DND-41 (cell line): ENCODE results near the gene MTG2.

Experiments
- ATAC-seq: fragments of 200-7000 bp; cut with Tn5 transposase; 3 replicates; pipeline ENCODE4 v1.9.1; 2021; ENCODE audit warnings: low read depth; ENCODE audit not compliant: insufficient read depth
- DNase-seq: peaks from one replicate; pipeline ENCODE4 v3.0.0-alpha.2; 2020
- H2AFZ ChIP-seq: 2 replicates; pipeline ENCODE4 v1.6.0; 2012; ENCODE audit warnings: low read depth, low read length
- H3K27ac ChIP-seq: 2 replicates; pipeline ENCODE4 v1.5.1; 2012; ENCODE audit warnings: low read length, inconsistent platforms
- H3K27me3 ChIP-seq: fragments of 200-600 bp; sonication (generic); 2 replicates; pipeline ENCODE4 v1.6.0; 2012; ENCODE audit warnings: low read length, mild to moderate bottlenecking, inconsistent platforms; ENCODE audit not compliant: insufficient read depth, poor library complexity
- H3K36me3 ChIP-seq: 2 replicates; pipeline ENCODE4 v1.5.1; 2012; ENCODE audit warnings: low read length, inconsistent platforms; ENCODE audit not compliant: insufficient read depth
- H3K4me1 ChIP-seq: 2 replicates; pipeline ENCODE4 v1.5.1; 2012; ENCODE audit warnings: mild to moderate bottlenecking, low read length; ENCODE audit not compliant: insufficient read depth
- H3K4me2 ChIP-seq: 2 replicates; pipeline ENCODE4 v1.6.0; 2012; ENCODE audit warnings: mild to moderate bottlenecking, moderate library complexity, low read length, inconsistent platforms; ENCODE audit not compliant: insufficient read depth
- H3K4me3 ChIP-seq, 2 experiments: fragments of 200-600 bp in 1 of 2; shearing (Covaris generic) in 1 of 2; 2 replicates each; pipeline ENCODE4 v1.5.1; 2012 to 2016; ENCODE audit warnings: inconsistent platforms in 2 of 2, low read length in 2 of 2, mild to moderate bottlenecking in 2 of 2, low read depth in 1 of 2, moderate library complexity in 1 of 2
- H3K79me2 ChIP-seq: 2 replicates; pipeline ENCODE4 v1.6.0; 2012; ENCODE audit warnings: low read length, inconsistent platforms; ENCODE audit not compliant: insufficient read depth
- H3K9ac ChIP-seq: 2 replicates; pipeline ENCODE4 v1.6.0; 2012; ENCODE audit warnings: low read depth, mild to moderate bottlenecking, inconsistent platforms, low read length, moderate library complexity
- H3K9me3 ChIP-seq: 2 replicates; pipeline ENCODE4 v1.5.1; 2012; ENCODE audit warnings: low read length, moderate library complexity, mild to moderate bottlenecking, inconsistent platforms; ENCODE audit not compliant: insufficient read depth, severe bottlenecking
- H4K20me1 ChIP-seq: 2 replicates; pipeline ENCODE4 v1.6.0; 2012; ENCODE audit warnings: low read length; ENCODE audit not compliant: insufficient read depth
- EZH2 ChIP-seq: IDR thresholded peaks from 3 replicates; pipeline ENCODE4 v1.6.1; 2012; ENCODE audit warnings: borderline replicate concordance, low read depth, mild to moderate bottlenecking, moderate library complexity, low read length, inconsistent platforms; ENCODE audit not compliant: severe bottlenecking
- TF ChIP-seq, protein P1 (sequence below): IDR thresholded peaks from 2 replicates; pipeline ENCODE4 v1.5.1; 2012; ENCODE audit warnings: borderline replicate concordance, low read length, moderate library complexity, mild to moderate bottlenecking; ENCODE audit not compliant: poor library complexity, severe bottlenecking; ENCODE audit errors: extremely low read depth

MTG2 gene

DNA sequence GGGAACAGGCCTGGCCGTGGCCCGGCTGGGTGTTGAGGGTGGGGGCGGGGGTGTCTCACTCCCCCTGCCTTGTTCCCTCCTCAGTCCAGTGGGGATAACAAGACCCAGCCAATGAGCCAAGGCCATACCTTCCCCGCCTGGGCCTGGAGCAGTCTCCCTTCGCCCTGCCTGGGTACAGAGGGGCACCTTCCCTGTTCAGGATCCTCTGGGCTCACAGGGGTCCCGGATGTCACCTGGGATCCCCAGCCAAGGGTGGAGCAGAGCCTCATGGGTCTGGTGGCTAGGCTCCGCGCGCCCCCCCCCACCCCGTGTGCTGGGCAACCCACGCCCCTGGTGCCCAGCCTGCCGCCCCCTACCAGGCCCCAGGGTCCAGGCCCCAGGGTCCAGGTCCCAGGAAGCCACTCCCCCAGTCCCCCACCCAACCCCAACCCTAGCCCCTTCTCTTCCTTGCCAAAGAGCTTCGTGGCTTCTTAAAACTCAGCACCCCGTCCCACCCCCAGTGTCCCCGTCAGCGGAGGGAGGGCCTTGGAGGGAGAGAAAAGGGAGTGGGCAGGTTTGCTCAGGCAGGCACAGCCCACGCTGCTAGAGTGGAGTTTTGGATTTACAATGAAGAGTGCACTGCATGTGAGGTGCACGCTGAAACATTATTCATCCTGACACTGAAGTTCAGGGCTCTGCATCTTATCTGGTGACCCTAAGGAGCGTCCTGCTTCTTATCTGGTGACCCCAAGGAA, 25.4 kb downstream of the MTG2 start:
- H3K79me2 ChIP-seq, result no peaks in the 10 kb centered on the region
- no peaks in the 10 kb centered on the region for H3K9me3 ChIP-seq
- H2AFZ ChIP-seq, result no peak overlapping the region
- no peak overlapping the region for H3K9ac ChIP-seq
- no peaks in the 10 kb centered on the region for H3K27me3 ChIP-seq
- peaks cover 7% of the 10 kb centered on the region for H3K36me3 ChIP-seq
- H3K27ac ChIP-seq, result no peak overlapping the region
- H3K4me3 ChIP-seq, result no peak overlapping the region
- no peak for DNase-seq
- H3K4me1 ChIP-seq, result no peaks in the 10 kb centered on the region
- H3K4me2 ChIP-seq, result no peak overlapping the region
- TF ChIP-seq EZH2, result no peak
- TF ChIP-seq, protein P1, sequence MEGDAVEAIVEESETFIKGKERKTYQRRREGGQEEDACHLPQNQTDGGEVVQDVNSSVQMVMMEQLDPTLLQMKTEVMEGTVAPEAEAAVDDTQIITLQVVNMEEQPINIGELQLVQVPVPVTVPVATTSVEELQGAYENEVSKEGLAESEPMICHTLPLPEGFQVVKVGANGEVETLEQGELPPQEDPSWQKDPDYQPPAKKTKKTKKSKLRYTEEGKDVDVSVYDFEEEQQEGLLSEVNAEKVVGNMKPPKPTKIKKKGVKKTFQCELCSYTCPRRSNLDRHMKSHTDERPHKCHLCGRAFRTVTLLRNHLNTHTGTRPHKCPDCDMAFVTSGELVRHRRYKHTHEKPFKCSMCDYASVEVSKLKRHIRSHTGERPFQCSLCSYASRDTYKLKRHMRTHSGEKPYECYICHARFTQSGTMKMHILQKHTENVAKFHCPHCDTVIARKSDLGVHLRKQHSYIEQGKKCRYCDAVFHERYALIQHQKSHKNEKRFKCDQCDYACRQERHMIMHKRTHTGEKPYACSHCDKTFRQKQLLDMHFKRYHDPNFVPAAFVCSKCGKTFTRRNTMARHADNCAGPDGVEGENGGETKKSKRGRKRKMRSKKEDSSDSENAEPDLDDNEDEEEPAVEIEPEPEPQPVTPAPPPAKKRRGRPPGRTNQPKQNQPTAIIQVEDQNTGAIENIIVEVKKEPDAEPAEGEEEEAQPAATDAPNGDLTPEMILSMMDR, result no peak
- H4K20me1 ChIP-seq, result peaks cover 26% of the 10 kb centered on the region
- no peak for ATAC-seq

DNA sequence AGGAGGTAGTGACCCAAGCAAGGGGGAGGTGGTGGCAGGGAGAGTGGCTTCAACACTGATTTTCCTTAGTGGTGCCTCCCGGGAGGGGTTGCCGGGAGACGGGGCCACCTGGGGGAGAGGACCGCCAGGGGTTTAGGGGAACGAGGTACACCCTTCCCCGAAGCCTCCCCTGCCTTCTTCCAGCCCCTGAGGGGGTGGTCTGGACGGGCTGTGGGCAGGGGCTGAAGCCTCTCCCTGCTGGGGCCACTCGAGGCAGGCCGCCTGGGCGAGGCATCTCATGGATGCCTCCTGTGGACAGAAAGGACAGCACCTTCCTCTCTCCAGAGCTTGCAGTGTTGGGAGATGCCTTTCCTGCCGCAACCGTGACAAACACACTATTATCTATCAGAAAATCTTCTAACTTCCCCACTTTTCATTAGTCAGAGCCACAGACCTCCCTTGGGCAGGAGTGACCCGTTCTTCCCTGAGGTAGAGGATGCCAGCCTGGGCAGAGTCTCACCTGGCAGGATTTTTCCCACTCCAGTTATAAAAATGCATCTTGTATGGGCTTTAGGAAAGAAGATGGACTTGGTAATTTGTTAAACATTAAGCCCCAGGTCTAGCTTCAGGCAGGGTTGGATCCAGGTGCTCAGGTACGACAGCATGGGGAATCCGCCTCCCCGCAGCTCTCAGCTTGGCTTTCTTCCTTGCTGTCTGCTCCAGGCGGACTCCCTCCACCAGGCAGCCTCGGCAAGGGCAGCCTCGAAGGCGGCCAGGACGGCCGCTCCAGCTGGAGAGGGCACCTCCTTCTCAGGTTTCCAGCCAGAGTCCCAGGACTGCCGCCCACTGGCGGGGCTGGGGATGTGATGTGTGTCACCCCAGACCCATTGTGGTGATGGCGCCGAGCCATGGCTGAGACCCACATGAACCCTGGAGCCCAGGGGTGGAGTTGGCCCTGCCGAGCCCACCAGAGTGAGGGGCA, 26.2 kb downstream of the MTG2 start:
- Histone ChIP-seq H3K27me3 (peaks cover 3% of the 10 kb centered on the region), H3K79me2 (no peaks in the 10 kb centered on the region), H3K4me1 (no peaks in the 10 kb centered on the region), H4K20me1 (peaks cover 29% of the 10 kb centered on the region), H3K4me2 (no peak overlapping the region), H3K9ac (no peak overlapping the region), H3K9me3 (no peaks in the 10 kb centered on the region), H2AFZ (no peak overlapping the region), H3K36me3 (no peaks in the 10 kb centered on the region), H3K27ac (no peak overlapping the region), H3K4me3 (no peak overlapping the region)
- ATAC-seq (no peak), DNase-seq (no peak)
- TF ChIP-seq, protein P1, result no peak
- TF ChIP-seq EZH2, result no peak

DNA sequence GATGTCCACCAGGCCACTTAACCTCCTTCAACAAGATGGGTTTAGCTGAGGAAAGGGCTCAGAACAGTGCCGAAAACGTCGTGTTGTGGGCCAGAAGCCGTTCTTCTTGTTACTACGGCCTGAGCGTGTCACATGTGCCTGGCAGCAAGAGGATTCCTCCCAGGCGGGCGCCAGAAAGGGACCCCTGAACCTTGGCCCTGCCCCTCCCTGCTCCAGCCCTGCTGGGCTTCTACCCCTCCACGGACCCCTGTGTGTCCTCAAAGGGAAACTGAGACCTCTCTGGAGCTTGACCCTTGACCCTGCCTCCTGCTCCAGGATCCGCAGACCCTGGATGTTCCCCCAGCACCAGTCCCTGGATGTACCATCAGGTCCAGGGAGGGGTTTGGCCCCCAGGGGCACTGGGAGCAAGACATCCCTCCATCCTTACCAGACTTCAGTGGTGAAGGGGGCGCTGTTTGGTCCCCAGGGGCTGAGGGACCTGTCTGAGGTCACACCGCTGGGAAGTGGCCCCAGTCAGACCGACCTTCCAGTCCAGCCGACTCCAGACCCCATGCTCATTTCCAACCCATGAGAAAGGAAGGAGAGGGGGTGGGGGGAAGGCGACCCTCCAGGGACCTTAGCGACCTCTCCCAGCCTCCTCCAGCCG, 27.1 kb downstream of the MTG2 start:
- Histone ChIP-seq H3K4me2 (no peak overlapping the region), H3K27me3 (peaks cover 3% of the 10 kb centered on the region), H3K4me3 (no peak overlapping the region), H3K79me2 (no peaks in the 10 kb centered on the region), H2AFZ (no peak overlapping the region), H3K4me1 (no peaks in the 10 kb centered on the region), H3K36me3 (no peaks in the 10 kb centered on the region), H3K9ac (no peak overlapping the region), H4K20me1 (peaks cover 34% of the 10 kb centered on the region), H3K27ac (no peak overlapping the region), H3K9me3 (no peaks in the 10 kb centered on the region)
- TF ChIP-seq EZH2, result no peak
- TF ChIP-seq, protein P1, result no peak
- no peak for ATAC-seq
- DNase-seq, result no peak
